ENCODE results near the gene KCNJ5.

The KCNJ5 gene

GRCh38 chr11:128929468-128929867 is 38.3 kb downstream of the KCNJ5 start (continued):
- TF ChIP-seq PPARA (CRISPR knock-in tag; IDR thresholded peaks at IDR 0.05; ENCODE audit: borderline replicate concordance) (no peak), POU6F1 (CRISPR knock-in tag; IDR thresholded peaks at IDR 0.05; ENCODE audit: borderline replicate concordance, low read depth) (no peak), ESRRG (CRISPR knock-in tag; IDR thresholded peaks at IDR 0.05) (no peak), RARB (CRISPR knock-in tag; IDR thresholded peaks at IDR 0.05) (no peak)

- TF ChIP-seq POU6F1 (CRISPR knock-in tag; IDR thresholded peaks at IDR 0.05; ENCODE audit: borderline replicate concordance, low read depth) (no peak), CSDC2 (CRISPR knock-in tag; IDR thresholded peaks at IDR 0.05) (no peak), ZNF8 (CRISPR knock-in tag; IDR thresholded peaks at IDR 0.05) (no peak), ZFP3 (CRISPR knock-in tag; IDR thresholded peaks at IDR 0.05) (no peak), ZNF70 (CRISPR knock-in tag; IDR thresholded peaks at IDR 0.05) (no peak), PPARA (CRISPR knock-in tag; IDR thresholded peaks at IDR 0.05; ENCODE audit: borderline replicate concordance) (no peak), TOX (CRISPR knock-in tag; IDR thresholded peaks at IDR 0.05; ENCODE audit: borderline replicate concordance) (no peak)
- TF ChIP-seq, protein P1, sequence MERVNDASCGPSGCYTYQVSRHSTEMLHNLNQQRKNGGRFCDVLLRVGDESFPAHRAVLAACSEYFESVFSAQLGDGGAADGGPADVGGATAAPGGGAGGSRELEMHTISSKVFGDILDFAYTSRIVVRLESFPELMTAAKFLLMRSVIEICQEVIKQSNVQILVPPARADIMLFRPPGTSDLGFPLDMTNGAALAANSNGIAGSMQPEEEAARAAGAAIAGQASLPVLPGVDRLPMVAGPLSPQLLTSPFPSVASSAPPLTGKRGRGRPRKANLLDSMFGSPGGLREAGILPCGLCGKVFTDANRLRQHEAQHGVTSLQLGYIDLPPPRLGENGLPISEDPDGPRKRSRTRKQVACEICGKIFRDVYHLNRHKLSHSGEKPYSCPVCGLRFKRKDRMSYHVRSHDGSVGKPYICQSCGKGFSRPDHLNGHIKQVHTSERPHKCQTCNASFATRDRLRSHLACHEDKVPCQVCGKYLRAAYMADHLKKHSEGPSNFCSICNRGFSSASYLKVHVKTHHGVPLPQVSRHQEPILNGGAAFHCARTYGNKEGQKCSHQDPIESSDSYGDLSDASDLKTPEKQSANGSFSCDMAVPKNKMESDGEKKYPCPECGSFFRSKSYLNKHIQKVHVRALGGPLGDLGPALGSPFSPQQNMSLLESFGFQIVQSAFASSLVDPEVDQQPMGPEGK (CRISPR knock-in tag; IDR thresholded peaks at IDR 0.05; ENCODE audit: borderline replicate concordance), result no peak
- peak; percentile 28; the same call in 2 of the 3 replicates for ATAC-seq
Measured at GRCh38 chr11:128929991-128930390, 38.8 kb downstream of the KCNJ5 start.

DNA sequence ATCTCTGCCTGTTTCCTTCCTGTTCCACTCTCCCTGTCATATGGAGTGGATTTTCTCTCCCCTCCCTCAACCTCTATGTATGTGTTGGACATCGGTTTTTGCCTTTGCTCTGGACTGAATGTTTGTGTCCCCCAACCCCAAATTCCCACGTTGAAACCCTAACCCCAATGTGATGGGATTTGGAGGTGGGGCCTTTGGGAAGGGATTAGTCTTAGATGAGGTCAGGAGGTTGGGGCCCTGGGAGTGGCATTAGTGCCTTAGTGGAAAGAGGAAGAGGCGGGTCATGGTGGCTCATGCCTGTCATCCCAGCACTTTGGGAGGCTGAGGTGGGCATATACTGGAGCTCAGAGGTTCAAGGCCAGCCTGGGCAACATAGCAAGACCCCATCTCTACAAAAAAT is 39.9 kb downstream of the KCNJ5 start:
- ATAC-seq, result no peak
- no peak for TF ChIP-seq POU6F1 (CRISPR knock-in tag; IDR thresholded peaks at IDR 0.05; ENCODE audit: borderline replicate concordance, low read depth)

- no peak for ATAC-seq
- TF ChIP-seq, protein P1 (CRISPR knock-in tag; IDR thresholded peaks at IDR 0.05; ENCODE audit: borderline replicate concordance), result no peak
- TF ChIP-seq TOX (CRISPR knock-in tag; IDR thresholded peaks at IDR 0.05; ENCODE audit: borderline replicate concordance), result no peak
- TF ChIP-seq SNAI2 (CRISPR knock-in tag; IDR thresholded peaks at IDR 0.05), result no peak
- TF ChIP-seq ARNTL (CRISPR knock-in tag; IDR thresholded peaks at IDR 0.05; ENCODE audit: borderline replicate concordance, low read depth), result no peak
- no peak for TF ChIP-seq RARB (CRISPR knock-in tag; IDR thresholded peaks at IDR 0.05)
- no peak for TF ChIP-seq POU6F1 (CRISPR knock-in tag; IDR thresholded peaks at IDR 0.05; ENCODE audit: borderline replicate concordance, low read depth)
- TF ChIP-seq PPARA (CRISPR knock-in tag; IDR thresholded peaks at IDR 0.05; ENCODE audit: borderline replicate concordance), result no peak
- no peak for TF ChIP-seq ESRRG (CRISPR knock-in tag; IDR thresholded peaks at IDR 0.05)
- no peak for TF ChIP-seq ZC3H10 (CRISPR knock-in tag; IDR thresholded peaks at IDR 0.05)
- no peak for TF ChIP-seq ZFP3 (CRISPR knock-in tag; IDR thresholded peaks at IDR 0.05)
- no peak for TF ChIP-seq ZNF8 (CRISPR knock-in tag; IDR thresholded peaks at IDR 0.05)
- no peak for TF ChIP-seq ZNF565 (CRISPR knock-in tag; conservative IDR thresholded peaks at IDR 0.05; ENCODE audit: low read depth)
- no peak for TF ChIP-seq CREB5 (CRISPR knock-in tag; IDR thresholded peaks at IDR 0.05; ENCODE audit: low read depth)
- TF ChIP-seq OSR1 (CRISPR knock-in tag; IDR thresholded peaks at IDR 0.05), result no peak
- TF ChIP-seq ZNF70 (CRISPR knock-in tag; IDR thresholded peaks at IDR 0.05), result no peak
- TF ChIP-seq GLIS3 (CRISPR knock-in tag; IDR thresholded peaks at IDR 0.05), result no peak
- TF ChIP-seq ISL1 (CRISPR knock-in tag; IDR thresholded peaks at IDR 0.05), result no peak
- TF ChIP-seq BACH2 (CRISPR knock-in tag; IDR thresholded peaks at IDR 0.05; ENCODE audit: borderline replicate concordance), result no peak
- no peak for TF ChIP-seq ZFP30 (CRISPR knock-in tag; IDR thresholded peaks at IDR 0.05)
- no peak for TF ChIP-seq TCF4 (CRISPR knock-in tag; IDR thresholded peaks at IDR 0.05; ENCODE audit: borderline replicate concordance)
Measured at GRCh38 chr11:128931668-128932067, 40.5 kb downstream of the KCNJ5 start.
